Gastrocnemius medialis (tissue), 4 donors: ENCODE measurements around the gene CTNNA2.

ENCODE experiments used
- CTCF ChIP-seq, 5 experiments: fragments of 450-650 bp in 3 of 5; fragments of 200-600 bp in 2 of 5; sonication (generic) in 2 of 5; IDR thresholded peaks in 4 of 5; conservative IDR thresholded peaks in 1 of 5; 1 replicate in 4 of 5; 2 replicates in 1 of 5; pipeline ENCODE4 v1.5.1; 2016 to 2019; ENCODE audit warnings: antibody characterized with exemption in 5 of 5, mild to moderate bottlenecking in 3 of 5, moderate library complexity in 3 of 5
- POLR2A ChIP-seq, 2 donors: fragments of 450-650 bp; IDR thresholded peaks; one replicate each; pipeline ENCODE4 v1.6.1; 2017; ENCODE audit warnings: antibody characterized with exemption in 2 of 2, mild to moderate bottlenecking in 2 of 2, moderate library complexity in 2 of 2

- TF ChIP-seq POLR2A (IDR thresholded peaks at IDR 0.05) = no peak
- no peak for TF ChIP-seq CTCF (IDR thresholded peaks at IDR 0.05 in 4 of 5, conservative IDR thresholded peaks at IDR 0.05 in 1 of 5)
Observed at GRCh38 chr2:80638783-80639182, 1125.9 kb downstream of the CTNNA2 start.
